SK-N-SH (cell line): ENCODE data around the gene FUT7. TPM values are rescaled to one million over a fixed set of nuclear protein-coding genes. Genes with fewer than 3 reads are reported as not detected.

Experiments
- CTCF ChIA-PET: fragments of 300-600, 350-600 bp; formaldehyde crosslinking; extraction: SDS; loops from one replicate; lab custom pipeline; 2021; lab: Yijun Ruan, JAX
- POLR2A ChIA-PET: fragments of 350-600 bp; sonication (Branson Sonifier 250); formaldehyde crosslinking; extraction: SDS; loops from one replicate; lab custom pipeline; 2020; ENCODE audit warnings: antibody characterized with exemption, inconsistent platforms; lab: Yijun Ruan, JAX
- DNase-seq: peaks from one replicate; pipeline ENCODE4 v3.0.0; 2012
- H2AFZ ChIP-seq: fragments of 200-600 bp; sonication (generic); 2 replicates; pipeline ENCODE4 v1.8.1; 2016; ENCODE audit warnings: antibody characterized with exemption, mild to moderate bottlenecking, low read depth
- H3F3A ChIP-seq: fragments of 200-600 bp; sonication (generic); replicated peaks from 2 replicates; pipeline ENCODE3; 2016; ENCODE audit warnings: antibody characterized with exemption, mild to moderate bottlenecking; ENCODE audit not compliant: insufficient read depth
- H3K27ac ChIP-seq, 2 experiments: fragments of 200-500 bp in 1 of 2; fragments of 200-600 bp in 1 of 2; sonication (Bioruptor generic) in 1 of 2; sonication (generic), shearing (Covaris generic) in 1 of 2; 2 replicates each; pipeline versions ENCODE4 v1.5.1 to v1.6.1; 2014 to 2016; ENCODE audit warnings: low read depth in 2 of 2, inconsistent platforms in 1 of 2, low read length in 1 of 2, mild to moderate bottlenecking in 1 of 2, mixed read lengths in 1 of 2
- H3K27me3 ChIP-seq: fragments of 200-600 bp; sonication (generic), shearing (Covaris generic); 2 replicates; pipeline ENCODE4 v1.6.1; 2016; ENCODE audit warnings: mixed run types; ENCODE audit not compliant: insufficient read depth
- H3K36me3 ChIP-seq, 2 experiments: fragments of 200-500 bp in 1 of 2; fragments of 200-600 bp in 1 of 2; sonication (Bioruptor generic) in 1 of 2; sonication (generic) in 1 of 2; replicated peaks in 1 of 2; 2 replicates each; pipeline versions ENCODE3 to v1.5.1; 2014 to 2016; ENCODE audit warnings: low read length in 1 of 2, mild to moderate bottlenecking in 1 of 2; ENCODE audit not compliant: insufficient read depth in 2 of 2, control insufficient read depth in 1 of 2
- H3K4me1 ChIP-seq, 2 experiments: fragments of 200-500 bp in 1 of 2; fragments of 200-600 bp in 1 of 2; sonication (Bioruptor generic) in 1 of 2; sonication (generic), shearing (Covaris generic) in 1 of 2; 2 replicates each; pipeline versions ENCODE4 v1.5.1 to v1.6.1; 2014 to 2016; ENCODE audit warnings: low read depth in 1 of 2, low read length in 1 of 2, mixed run types in 1 of 2; ENCODE audit not compliant: insufficient read depth in 2 of 2, control insufficient read depth in 1 of 2
- H3K4me2 ChIP-seq: fragments of 200-600 bp; sonication (generic), shearing (Covaris generic); 2 replicates; pipeline ENCODE4 v1.6.1; 2017; ENCODE audit warnings: mixed run types
- H3K4me3 ChIP-seq, 2 experiments: fragments of 200-500 bp in 1 of 2; fragments of 200-600 bp in 1 of 2; sonication (Bioruptor generic) in 1 of 2; sonication (generic), shearing (Covaris generic) in 1 of 2; 2 replicates each; pipeline versions ENCODE4 v1.5.1 to v1.8.1; 2014 to 2016; ENCODE audit warnings: low read depth in 2 of 2, inconsistent platforms in 1 of 2, low read length in 1 of 2, mild to moderate bottlenecking in 1 of 2, mixed read lengths in 1 of 2, moderate library complexity in 1 of 2
- H3K79me2 ChIP-seq: fragments of 200-600 bp; sonication (generic); 2 replicates; pipeline ENCODE4 v1.8.1; 2017; ENCODE audit warnings: mild to moderate bottlenecking; ENCODE audit not compliant: insufficient read depth
- H3K9ac ChIP-seq: fragments of 200-600 bp; sonication (generic); 2 replicates; pipeline ENCODE4 v1.6.1; 2017; ENCODE audit warnings: mixed run types
- H3K9me2 ChIP-seq: fragments of 200-600 bp; sonication (generic); 2 replicates; pipeline ENCODE4 v1.6.1; 2017; ENCODE audit warnings: mixed run types
- H3K9me3 ChIP-seq: fragments of 200-600 bp; sonication (generic); 2 replicates; pipeline ENCODE4 v1.6.1; 2017; ENCODE audit warnings: mixed run types, mild to moderate bottlenecking, moderate library complexity
- H4K20me1 ChIP-seq: fragments of 200-600 bp; sonication (generic); 2 replicates; pipeline ENCODE4 v1.6.1; 2017; ENCODE audit warnings: mild to moderate bottlenecking, mixed run types; ENCODE audit not compliant: insufficient read depth
- CHD2 ChIP-seq: fragments of 150-350 bp; IDR thresholded peaks from 2 replicates; pipeline ENCODE4 v1.6.1; 2018; ENCODE audit warnings: low read length; ENCODE audit not compliant: partially characterized antibody
- ELF1 ChIP-seq: IDR thresholded peaks from 2 replicates; pipeline ENCODE4 v1.4.0; 2012
- EZH2phosphoT487 ChIP-seq: fragments of 200-600 bp; sonication (generic); IDR thresholded peaks from 2 replicates; pipeline ENCODE4 v1.6.1; 2017; ENCODE audit warnings: low read depth, mixed run types, mild to moderate bottlenecking, antibody characterized with exemption, moderate library complexity, borderline replicate concordance
- FOXJ3 ChIP-seq: sonication (generic); formaldehyde crosslinking; IDR thresholded peaks from 2 replicates; pipeline ENCODE4 v1.5.1; 2020; ENCODE audit warnings: mild to moderate bottlenecking, missing genetic modification reagents
- GATA2 ChIP-seq: sonication (generic); formaldehyde crosslinking; IDR thresholded peaks from 2 replicates; pipeline ENCODE4 v1.5.0; 2020; ENCODE audit warnings: mild to moderate bottlenecking, missing genetic modification reagents
- JUND ChIP-seq: IDR thresholded peaks from 2 replicates; pipeline ENCODE4 v1.4.0; 2012
- MEF2A ChIP-seq: IDR thresholded peaks from 2 replicates; pipeline ENCODE4 v1.4.0; 2012; ENCODE audit warnings: low read depth, borderline replicate concordance
- NFIC ChIP-seq: IDR thresholded peaks from 2 replicates; pipeline ENCODE4 v1.4.0; 2012; ENCODE audit warnings: borderline replicate concordance
- NRF1 ChIP-seq: IDR thresholded peaks from 2 replicates; pipeline ENCODE4 v1.6.1; 2012; ENCODE audit warnings: low read depth, mild to moderate bottlenecking, low read length
- PBX3 ChIP-seq: IDR thresholded peaks from 2 replicates; pipeline ENCODE4; 2012
- RCOR1 ChIP-seq: fragments of 150-350 bp; IDR thresholded peaks from 2 replicates; pipeline ENCODE4 v1.6.1; 2017; ENCODE audit warnings: antibody characterized with exemption, low read length
- REST ChIP-seq: IDR thresholded peaks from 2 replicates; pipeline ENCODE4 v1.6.1; 2012; ENCODE audit warnings: mild to moderate bottlenecking, low read depth, low read length, moderate library complexity
- RXRA ChIP-seq: IDR thresholded peaks from 2 replicates; pipeline ENCODE4 v1.4.0; 2012; ENCODE audit warnings: low read depth, mild to moderate bottlenecking, borderline replicate concordance
- SIN3A ChIP-seq: IDR thresholded peaks from 2 replicates; pipeline ENCODE4 v1.6.1; 2012; ENCODE audit warnings: low read depth, mild to moderate bottlenecking, low read length, moderate library complexity, borderline replicate concordance
- SMC3 ChIP-seq: IDR thresholded peaks from 2 replicates; pipeline ENCODE4 v1.6.1; 2012; ENCODE audit warnings: low read depth, low read length, improper control_type of control experiment
- TAF1 ChIP-seq: IDR thresholded peaks from 2 replicates; pipeline ENCODE4 v1.6.1; 2012; ENCODE audit warnings: low read depth, mild to moderate bottlenecking, low read length, moderate library complexity, borderline replicate concordance
- TCF12 ChIP-seq: IDR thresholded peaks from 2 replicates; pipeline ENCODE4 v1.4.0; 2012
- WGBS: methylation state at CpG from one replicate; pipeline ENCODE4 v1.1.6; 2017; ENCODE audit warnings: low lambda C conversion rate; 5-methylcytosine and 5-hydroxymethylcytosine counted together
- polyA plus RNA-seq, 3 experiments: library from polyadenylated mRNA; depleted of rRNA; stranded (reverse); fragments of >200 nt; gene quantifications; 2 replicates each; pipeline ENCODE4 v1.2.3, GENCODE V29; 2012

The FUT7 gene
- polyA plus RNA-seq, 1 of the 3 experiments (the other 2 are of a cell fraction) = not detected

- H3F3A ChIP-seq = peaks cover 4% of the 10 kb centered on the region
- no peak for DNase-seq
- H3K36me3 ChIP-seq = no peaks in the 10 kb centered on the region
- WGBS = 67% methylated on average over 4 of the region's 11 CpGs
- POLR2A ChIA-PET = no interaction called here
- no peaks in the 10 kb centered on the region for H3K79me2 ChIP-seq
- H4K20me1 ChIP-seq = no peaks in the 10 kb centered on the region
- H3K9me3 ChIP-seq = no peaks in the 10 kb centered on the region
- H3K4me1 ChIP-seq = peaks cover 0 to 5% of the 10 kb centered on the region in 2 experiments; a peak in 1 of 4 replicates
- no peak overlapping the region for H2AFZ ChIP-seq
- H3K27me3 ChIP-seq = no peaks in the 10 kb centered on the region
- H3K27ac ChIP-seq = no peak overlapping the region
- H3K9ac ChIP-seq = no peak overlapping the region
- TF ChIP-seq SIN3A = no peak
- TF ChIP-seq FOXJ3 (CRISPR knock-in tag) = no peak
- no peak for TF ChIP-seq TAF1
- TF ChIP-seq SMC3 = no peak
- TF ChIP-seq NRF1 = no peak
- no peak for TF ChIP-seq GATA2
- no peak for TF ChIP-seq RXRA
- no peak for TF ChIP-seq TCF12
- no peak for TF ChIP-seq PBX3
- TF ChIP-seq NFIC = no peak
- no peak for TF ChIP-seq ELF1
- no peak for TF ChIP-seq RCOR1
- TF ChIP-seq MEF2A = no peak
- no peak for TF ChIP-seq EZH2phosphoT487
- no peak for TF ChIP-seq JUND
- TF ChIP-seq CHD2 = no peak
- no peak for TF ChIP-seq REST
- no peak overlapping the region for H3K4me3 ChIP-seq
- no peaks in the 10 kb centered on the region for H3K9me2 ChIP-seq
- H3K4me2 ChIP-seq = no peak overlapping the region
- CTCF ChIA-PET = interaction anchor here (3.6 kb wide), 1 partner anchor 45 kb away, joined by 14 read pairs; the partner anchor contains the start of gene ABCA2
Observed at GRCh38 chr9:136983656-136984314, 48.1 kb downstream of the FUT7 start.
